ENCODE results near the gene HYAL2. TPM values are rescaled to one million over a fixed set of nuclear protein-coding genes. Genes with fewer than 3 reads are reported as not detected.

The HYAL2 gene
- total and polyA plus RNA-seq, 9 of the 15 experiments (the other 6 are each of a cell fraction or from before 2014, with no cell fraction given): 0.36 to 22.7 (median 11.4) TPM; not detected in 1

GRCh38 chr3:50364573-50365079 lies 42.1 kb upstream of the HYAL2 start:
- Histone ChIP-seq H4K20me1 (replicated peaks; ENCODE audit: control insufficient read depth, insufficient read depth, low read length) (no peaks in the 10 kb centered on the region), H2AFZ (ENCODE audit: low read depth, low read length) (peak overlapping the region; percentile 84), H3K9me3 (replicated peaks; ENCODE audit: control insufficient read depth, insufficient read depth, low read depth, low read length) (no peaks in the 10 kb centered on the region), H3K4me2 (ENCODE audit: insufficient read depth, low read length) (peak overlapping the region; percentile 68), H3K36me3 (ENCODE audit: control insufficient read depth, insufficient read depth, low read length) (no peaks in the 10 kb centered on the region), H3K9ac (ENCODE audit: insufficient read depth in 1 of 2, low read depth in 2 of 2, low read length in 2 of 2) (peak overlapping the region; percentile 25 to 92; a peak in 3 of 4 replicates), H3K4me3 (peak overlapping the region; percentile 39), H3K27me3 (ENCODE audit: control insufficient read depth in 2 of 2, insufficient read depth in 2 of 2, low read length in 2 of 2) (no peaks in the 10 kb centered on the region), H3K9me1 (ENCODE audit: control insufficient read depth, insufficient read depth, low read length) (no peaks in the 10 kb centered on the region), H3K79me2 (ENCODE audit: control insufficient read depth, insufficient read depth, low read length) (no peaks in the 10 kb centered on the region), H3K4me1 (replicated peaks in 1 of 2; ENCODE audit: control insufficient read depth in 2 of 2, insufficient read depth in 2 of 2, low read length in 2 of 2) (peaks cover 5 to 27% of the 10 kb centered on the region in 2 experiments; a peak in 4 of 5 replicates), H3K27ac (ENCODE audit: extremely low read depth, low read depth, low read length) (no peak overlapping the region)
- WGBS (ENCODE audit: insufficient coverage, low coverage, missing lambda C conversion rate): no CpG with 5 or more reads among the region's 48 CpGs
- ATAC-seq (peak; percentile 61), DNase-seq (ENCODE audit: extremely low read depth in 1 of 4, low spot score in 3 of 4) (peak in 3 of 4 experiments; percentile 30 to 40 (median 35)), FAIRE-seq (no peak)
- CTCF ChIA-PET (ENCODE audit: low intra/inter-chr PET ratio): no interaction called here
- in situ Hi-C loops (cut with MboI): no loop called here
- no TSS peak for BruUV-seq (replicated peaks)
- POLR2A ChIA-PET: interaction anchor here (0.6 to 1.0 kb wide), 2 partner anchors 11 to 88 kb away, joined by 3 to 4 read pairs; no protein-coding TSS in a partner anchor
- intact Hi-C loops (cut with micrococcal nuclease): no loop called here
- no peak for TF ChIP-seq ARHGAP35 (IDR thresholded peaks at IDR 0.05; ENCODE audit: partially characterized antibody)
- TF ChIP-seq NCOA2 (IDR thresholded peaks at IDR 0.05; ENCODE audit: partially characterized antibody in 2 of 2): no peak
- peak; percentile 15; the same call in 1 of the 2 replicates for TF ChIP-seq GABPB1 (CRISPR knock-in tag; IDR thresholded peaks at IDR 0.05)
- TF ChIP-seq E2F6 (IDR thresholded peaks at IDR 0.05; ENCODE audit: borderline replicate concordance in 1 of 2, extremely low read depth in 1 of 2, insufficient read depth in 1 of 2, insufficient read length in 1 of 2, low read depth in 1 of 2, low read length in 1 of 2, poor library complexity in 1 of 2, severe bottlenecking in 1 of 2): peak in 1 of 2 experiments; percentile 40
- TF ChIP-seq, protein P1, sequence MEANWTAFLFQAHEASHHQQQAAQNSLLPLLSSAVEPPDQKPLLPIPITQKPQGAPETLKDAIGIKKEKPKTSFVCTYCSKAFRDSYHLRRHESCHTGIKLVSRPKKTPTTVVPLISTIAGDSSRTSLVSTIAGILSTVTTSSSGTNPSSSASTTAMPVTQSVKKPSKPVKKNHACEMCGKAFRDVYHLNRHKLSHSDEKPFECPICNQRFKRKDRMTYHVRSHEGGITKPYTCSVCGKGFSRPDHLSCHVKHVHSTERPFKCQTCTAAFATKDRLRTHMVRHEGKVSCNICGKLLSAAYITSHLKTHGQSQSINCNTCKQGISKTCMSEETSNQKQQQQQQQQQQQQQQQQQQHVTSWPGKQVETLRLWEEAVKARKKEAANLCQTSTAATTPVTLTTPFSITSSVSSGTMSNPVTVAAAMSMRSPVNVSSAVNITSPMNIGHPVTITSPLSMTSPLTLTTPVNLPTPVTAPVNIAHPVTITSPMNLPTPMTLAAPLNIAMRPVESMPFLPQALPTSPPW (CRISPR knock-in tag; IDR thresholded peaks at IDR 0.05): peak; percentile 38; the same call in 1 of the 2 replicates
- TF ChIP-seq, protein P2, sequence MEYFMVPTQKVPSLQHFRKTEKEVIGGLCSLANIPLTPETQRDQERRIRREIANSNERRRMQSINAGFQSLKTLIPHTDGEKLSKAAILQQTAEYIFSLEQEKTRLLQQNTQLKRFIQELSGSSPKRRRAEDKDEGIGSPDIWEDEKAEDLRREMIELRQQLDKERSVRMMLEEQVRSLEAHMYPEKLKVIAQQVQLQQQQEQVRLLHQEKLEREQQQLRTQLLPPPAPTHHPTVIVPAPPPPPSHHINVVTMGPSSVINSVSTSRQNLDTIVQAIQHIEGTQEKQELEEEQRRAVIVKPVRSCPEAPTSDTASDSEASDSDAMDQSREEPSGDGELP (CRISPR knock-in tag; IDR thresholded peaks at IDR 0.05; ENCODE audit: borderline replicate concordance): peak; percentile 28; the same call in 1 of the 2 replicates
- TF ChIP-seq ZBTB7A (IDR thresholded peaks at IDR 0.05; ENCODE audit: borderline replicate concordance, control insufficient read depth, low read depth, low read length): 0 out of 2 replicates have a peak, but pooled peaks have one; percentile 32
